SK-N-SH (cell line): ENCODE measurements around the gene CTCF.

ENCODE experiments used
- EZH2phosphoT487 ChIP-seq: fragments of 200-600 bp; sonication (generic); IDR thresholded peaks from 2 replicates; pipeline ENCODE4 v1.6.1; 2017; ENCODE audit warnings: low read depth, mixed run types, mild to moderate bottlenecking, antibody characterized with exemption, moderate library complexity, borderline replicate concordance
- RFX5 ChIP-seq: IDR thresholded peaks from 2 replicates; pipeline ENCODE4 v1.6.1; 2012; ENCODE audit warnings: mild to moderate bottlenecking, improper control_type of control experiment, low read length

- no peak for TF ChIP-seq EZH2phosphoT487
- no peak for TF ChIP-seq RFX5
Measured at GRCh38 chr16:67571464-67571863, 9.1 kb downstream of the CTCF start.
